Endothelial cell (in vitro differentiated cells): ENCODE measurements around the gene TMEM40. TPM values are rescaled to one million over a fixed set of nuclear protein-coding genes. Genes with fewer than 3 reads are reported as not detected.

ENCODE experiments used
- DNase-seq: peaks from one replicate; pipeline ENCODE4 v3.0.0; 2021; ENCODE audit warnings: low spot score
- H3K27ac Mint-ChIP-seq: one replicate; pipeline ENCODE4 v1.8.0; 2021; ENCODE audit warnings: mixed read lengths, inconsistent platforms; ENCODE audit not compliant: unreplicated experiment
- H3K27me3 Mint-ChIP-seq: one replicate; pipeline ENCODE4 v1.8.0; 2021; ENCODE audit warnings: mild to moderate bottlenecking, moderate library complexity, mixed read lengths, inconsistent platforms; ENCODE audit not compliant: unreplicated experiment
- H3K36me3 Mint-ChIP-seq: one replicate; pipeline ENCODE4 v1.8.0; 2021; ENCODE audit warnings: mild to moderate bottlenecking, low read depth, mixed read lengths, inconsistent platforms; ENCODE audit not compliant: unreplicated experiment
- H3K4me1 Mint-ChIP-seq: one replicate; pipeline ENCODE4 v1.8.0; 2021; ENCODE audit warnings: mild to moderate bottlenecking, mixed read lengths, inconsistent platforms; ENCODE audit not compliant: unreplicated experiment
- H3K4me3 Mint-ChIP-seq: one replicate; pipeline ENCODE4 v1.8.0; 2021; ENCODE audit warnings: mild to moderate bottlenecking, mixed read lengths, inconsistent platforms; ENCODE audit not compliant: unreplicated experiment
- H3K9me3 Mint-ChIP-seq: one replicate; pipeline ENCODE4 v1.8.0; 2021; ENCODE audit warnings: mixed read lengths, inconsistent platforms; ENCODE audit not compliant: unreplicated experiment
- CTCF ChIP-seq: fragments of 200-600 bp; sonication (generic); IDR thresholded peaks from one replicate; pipeline ENCODE4 v1.5.0; 2021; ENCODE audit warnings: antibody characterized with exemption; ENCODE audit not compliant: unreplicated experiment
- total RNA-seq: library from RNA; stranded (reverse); fragmentation: NEBNext Ultra II Directional; extraction: Animal tissue kit (Norgen Biotek cat#: 25700); gene quantifications from one replicate; pipeline ENCODE4 v1.2.1, GENCODE V29; 2021; ENCODE audit not compliant: unreplicated experiment

TMEM40 gene
- total RNA-seq, 1 donor from 2014 or later = not detected

GRCh38 chr3:12719984-12720898 lies 38.8 kb downstream of the TMEM40 start:
- peaks cover 4% of the 10 kb centered on the region for H3K4me1 Mint-ChIP-seq
- peak; percentile 81 for DNase-seq
- H3K27me3 Mint-ChIP-seq = no peaks in the 10 kb centered on the region
- H3K27ac Mint-ChIP-seq = peak overlapping the region; percentile 80
- H3K36me3 Mint-ChIP-seq = no peaks in the 10 kb centered on the region
- peak; percentile 69 for TF ChIP-seq CTCF
- no peak overlapping the region for H3K4me3 Mint-ChIP-seq
- H3K9me3 Mint-ChIP-seq = no peaks in the 10 kb centered on the region

- Mint-ChIP-seq H3K27ac (peak overlapping the region; percentile 80), H3K27me3 (no peaks in the 10 kb centered on the region), H3K4me1 (peaks cover 4% of the 10 kb centered on the region), H3K9me3 (no peaks in the 10 kb centered on the region), H3K4me3 (no peak overlapping the region), H3K36me3 (no peaks in the 10 kb centered on the region)
- no peak for TF ChIP-seq CTCF
- DNase-seq = no peak
These were observed 39.5 kb downstream of the TMEM40 start for GRCh38 chr3:12719541-12719940.

GRCh38 chr3:12716605-12717151 lies 42.4 kb downstream of the TMEM40 start:
- no peak overlapping the region for H3K27ac Mint-ChIP-seq
- H3K4me1 Mint-ChIP-seq = peaks cover 4% of the 10 kb centered on the region
- H3K4me3 Mint-ChIP-seq = no peak overlapping the region
- no peaks in the 10 kb centered on the region for H3K27me3 Mint-ChIP-seq
- no peaks in the 10 kb centered on the region for H3K9me3 Mint-ChIP-seq
- H3K36me3 Mint-ChIP-seq = no peaks in the 10 kb centered on the region
- TF ChIP-seq CTCF = no peak
- no peak for DNase-seq

- Mint-ChIP-seq H3K36me3 (no peaks in the 10 kb centered on the region), H3K9me3 (no peaks in the 10 kb centered on the region), H3K4me3 (no peak overlapping the region), H3K27ac (no peak overlapping the region), H3K27me3 (peaks cover 4% of the 10 kb centered on the region), H3K4me1 (no peaks in the 10 kb centered on the region)
- DNase-seq = no peak
- no peak for TF ChIP-seq CTCF
These were observed 44.8 kb downstream of the TMEM40 start for GRCh38 chr3:12714278-12714677.

- TF ChIP-seq CTCF = no peak
- Mint-ChIP-seq H3K4me1 (no peaks in the 10 kb centered on the region), H3K27ac (no peak overlapping the region), H3K9me3 (no peaks in the 10 kb centered on the region), H3K4me3 (no peak overlapping the region), H3K27me3 (peaks cover 4% of the 10 kb centered on the region), H3K36me3 (no peaks in the 10 kb centered on the region)
- no peak for DNase-seq
These were observed 49.0 kb downstream of the TMEM40 start for GRCh38 chr3:12710062-12710461.
